GM19193 (cell line): Measurements from ENCODE around the gene PUM2.

Source experiments
- POLR2A ChIP-seq: IDR thresholded peaks from 4 replicates; pipeline ENCODE4 v1.6.1; 2011; ENCODE audit not compliant: insufficient read depth, insufficient read length; ENCODE audit errors: extremely low read depth

PUM2 gene

DNA sequence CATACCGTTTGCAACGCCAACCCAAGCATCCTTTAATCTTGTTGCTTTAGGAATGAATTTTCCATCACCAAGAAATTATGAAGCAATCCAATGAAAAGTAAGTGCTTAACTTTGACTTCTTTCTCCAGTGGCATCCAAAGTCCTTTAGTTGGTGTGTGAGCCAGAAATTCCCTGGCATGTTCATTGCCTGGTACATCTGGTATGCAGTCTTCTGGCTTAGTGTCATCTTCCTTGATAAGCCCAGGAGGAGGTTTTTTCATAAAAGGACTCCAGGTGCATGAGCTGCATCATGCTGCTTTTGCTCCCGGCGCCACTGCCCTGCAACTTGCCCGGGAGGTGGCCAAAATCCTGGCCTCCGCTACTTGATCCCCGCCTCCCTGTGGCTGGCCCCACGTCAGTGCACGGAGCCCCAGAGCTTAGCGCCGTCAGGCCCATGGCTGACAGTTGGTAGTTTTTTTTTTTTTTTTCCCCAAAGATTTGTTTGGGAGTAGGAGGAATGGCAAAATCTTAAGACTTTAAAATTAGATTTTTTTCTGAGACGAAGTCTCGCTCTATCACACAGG, 58.7 kb downstream of the PUM2 start:
- no peak for TF ChIP-seq POLR2A

DNA sequence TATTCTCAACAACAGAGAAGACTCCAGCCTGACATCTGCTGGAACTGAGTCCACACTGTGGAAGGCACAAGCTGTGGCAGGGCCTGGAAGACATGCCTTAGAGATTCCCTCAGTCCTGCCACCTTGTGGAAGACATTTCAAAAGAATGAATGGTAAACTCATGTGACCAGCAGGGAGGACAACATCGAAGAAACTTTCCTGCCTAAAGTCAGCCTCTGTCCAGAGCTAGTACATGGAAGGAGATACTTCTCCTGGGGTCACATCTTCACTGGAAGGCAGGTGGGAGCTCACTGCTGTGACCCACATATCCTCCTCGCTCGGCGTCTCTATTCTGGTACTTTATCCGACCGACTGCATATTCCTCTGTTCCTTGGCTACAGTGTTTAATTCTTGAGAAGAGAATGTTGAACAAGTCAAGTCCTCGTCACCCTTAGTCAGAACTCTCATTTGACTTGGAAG, 59.5 kb downstream of the PUM2 start:
- no peak for TF ChIP-seq POLR2A

DNA sequence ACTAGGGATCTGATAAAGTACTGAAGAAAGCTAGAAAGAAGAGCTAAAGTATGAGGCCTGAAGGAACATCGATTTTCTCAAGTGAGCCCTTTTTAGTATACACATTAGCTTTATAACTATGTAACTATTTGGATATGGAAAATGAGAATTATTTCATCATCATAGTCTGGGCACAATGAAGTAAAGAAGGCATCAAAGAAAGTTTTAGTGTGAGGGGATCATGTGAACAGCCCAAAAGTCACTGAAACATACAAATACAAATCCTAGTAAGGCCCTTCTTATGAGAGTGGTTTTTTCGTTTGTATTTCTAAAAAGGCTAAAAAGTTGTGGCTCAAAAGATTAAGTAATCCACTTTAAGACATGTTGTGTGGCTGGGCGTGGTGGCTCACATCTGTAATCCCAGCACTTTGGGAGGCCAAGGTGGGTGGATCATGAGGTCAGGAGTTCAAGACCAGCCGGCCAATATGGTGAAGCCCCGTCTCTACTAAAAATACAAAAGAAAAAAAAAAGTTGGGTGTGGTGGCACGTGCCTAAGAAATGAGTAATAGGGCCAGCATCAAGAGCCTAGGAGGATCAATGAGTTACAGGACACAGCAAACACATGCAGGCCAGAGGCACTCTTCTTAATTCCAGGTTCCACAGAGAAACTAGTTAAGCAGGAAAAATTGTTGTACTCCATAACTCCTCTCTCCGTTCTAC, 61.9 kb downstream of the PUM2 start:
- no peak for TF ChIP-seq POLR2A

DNA sequence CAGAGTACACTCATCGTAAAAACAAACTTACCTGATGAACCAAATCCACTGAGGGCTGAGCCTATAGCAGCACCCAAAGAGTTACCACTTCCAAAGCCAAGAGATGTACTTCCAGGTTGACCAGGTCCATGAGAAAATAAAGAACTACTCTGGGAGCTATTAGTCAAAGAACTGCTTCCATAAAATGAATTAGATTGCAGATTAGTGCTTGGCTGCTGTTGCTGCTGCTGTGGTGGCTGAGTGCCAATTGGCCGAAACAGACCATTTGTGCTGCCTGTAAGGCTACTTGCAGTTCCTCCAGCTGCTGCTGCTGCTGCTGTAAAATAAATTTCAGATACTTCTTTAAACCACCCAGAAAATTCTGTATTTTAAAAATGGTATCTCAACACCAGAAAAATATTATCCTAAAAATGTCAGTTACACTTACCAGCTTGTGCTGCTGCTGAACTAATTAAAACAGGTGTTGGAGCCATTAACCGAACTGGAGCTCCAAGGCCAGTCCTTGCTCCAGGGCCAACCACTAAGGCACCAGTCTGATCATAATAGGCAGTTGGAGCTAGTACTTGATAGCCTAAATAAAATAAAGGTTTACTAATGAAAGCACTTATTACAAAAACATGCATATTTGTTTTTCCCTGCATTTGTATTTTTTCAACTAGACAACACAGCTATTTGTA, 67.6 kb downstream of the PUM2 start:
- TF ChIP-seq POLR2A: no peak

DNA sequence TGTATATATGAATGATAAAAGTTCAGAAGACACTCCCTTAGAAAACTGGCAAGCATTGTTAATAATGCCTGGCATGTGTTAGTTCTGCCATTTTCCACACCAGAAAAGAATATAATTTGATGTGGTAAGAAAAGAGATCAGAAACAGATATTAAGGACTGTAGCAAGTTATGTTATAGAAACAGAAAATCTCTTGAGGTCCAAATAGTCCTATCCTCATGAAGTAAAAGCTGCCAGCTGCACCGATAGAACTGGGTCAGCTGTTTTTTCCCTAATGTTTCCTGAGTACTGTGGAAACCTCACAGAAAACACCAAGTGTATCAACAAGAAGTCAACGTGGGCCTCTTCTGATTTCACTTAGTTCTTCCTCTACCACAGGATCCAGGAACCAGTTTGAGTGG, 68.8 kb downstream of the PUM2 start:
- no peak for TF ChIP-seq POLR2A

DNA sequence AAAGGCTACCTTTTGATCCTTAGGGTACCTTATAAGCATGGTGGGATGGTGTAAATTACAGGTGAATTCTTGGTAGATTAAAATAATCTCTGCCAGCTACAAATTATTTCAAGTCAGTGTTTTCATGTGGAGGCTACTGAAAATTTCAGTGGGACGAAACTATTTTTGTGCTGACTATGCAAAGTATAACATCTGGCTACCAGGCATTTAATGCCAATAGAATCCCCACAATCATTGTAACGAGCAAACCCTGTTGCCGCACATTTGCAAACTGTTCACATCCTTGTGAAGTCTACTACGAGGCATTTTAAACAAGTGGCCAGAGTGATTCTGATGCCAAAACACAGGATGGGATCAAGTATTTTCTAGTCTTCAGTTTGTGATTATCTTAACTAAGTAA, 77.6 kb downstream of the PUM2 start:
- TF ChIP-seq POLR2A: no peak

DNA sequence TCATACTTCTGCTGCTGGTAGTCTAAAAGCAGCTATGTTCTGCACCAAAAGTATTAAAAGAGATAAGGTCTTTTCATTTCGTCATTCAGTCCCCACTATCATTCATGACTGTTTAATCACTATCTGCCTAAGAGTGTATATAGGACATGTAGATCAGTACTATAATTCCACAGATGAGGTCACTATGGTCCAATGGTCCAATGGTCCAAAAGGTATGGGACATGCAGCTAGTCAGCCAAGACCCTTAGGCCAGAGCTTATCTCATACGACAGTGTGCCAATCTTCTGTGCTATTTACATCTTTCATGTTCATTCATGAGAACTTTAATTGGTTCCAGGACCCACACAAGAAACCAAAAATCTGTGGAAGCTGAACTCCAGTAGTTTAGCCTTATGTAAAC, 83.1 kb downstream of the PUM2 start:
- TF ChIP-seq POLR2A: no peak

DNA sequence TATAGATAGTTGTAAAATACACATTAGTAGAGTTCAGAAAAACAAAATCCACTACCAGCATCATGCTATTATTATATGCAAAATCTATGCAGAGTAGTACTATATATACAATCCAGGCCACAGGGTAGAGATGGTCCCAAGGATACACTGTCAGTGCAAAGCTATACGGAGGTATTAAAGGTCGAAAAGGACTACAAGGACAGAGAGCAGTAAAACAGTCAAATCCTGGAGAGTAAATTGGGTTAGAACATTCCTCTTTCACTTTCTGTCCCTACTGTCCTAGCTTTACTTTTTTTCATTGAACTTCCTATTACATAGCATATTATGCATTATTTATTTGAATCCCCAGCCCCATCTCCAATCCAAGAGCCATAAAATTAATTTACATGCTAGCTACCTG, 86.0 kb downstream of the PUM2 start:
- no peak for TF ChIP-seq POLR2A

DNA sequence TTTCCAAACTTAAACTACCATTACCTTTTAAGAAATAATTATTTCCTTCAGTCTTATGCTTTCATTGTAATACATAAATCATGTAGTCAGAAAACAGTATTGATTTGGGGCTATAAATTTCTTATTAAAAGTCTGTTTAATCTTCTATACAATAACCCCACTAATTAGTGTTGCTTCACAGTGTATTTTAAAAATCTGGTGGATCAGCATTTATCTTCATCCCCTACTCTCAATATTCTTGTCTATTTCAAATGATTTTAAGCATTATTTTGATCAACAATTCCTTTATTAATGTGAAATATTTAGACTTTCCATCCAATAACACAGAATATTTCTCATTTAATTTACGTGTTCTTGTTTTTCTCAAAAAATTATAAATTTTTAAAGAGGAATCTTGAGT, 93.2 kb downstream of the PUM2 start:
- no peak for TF ChIP-seq POLR2A

DNA sequence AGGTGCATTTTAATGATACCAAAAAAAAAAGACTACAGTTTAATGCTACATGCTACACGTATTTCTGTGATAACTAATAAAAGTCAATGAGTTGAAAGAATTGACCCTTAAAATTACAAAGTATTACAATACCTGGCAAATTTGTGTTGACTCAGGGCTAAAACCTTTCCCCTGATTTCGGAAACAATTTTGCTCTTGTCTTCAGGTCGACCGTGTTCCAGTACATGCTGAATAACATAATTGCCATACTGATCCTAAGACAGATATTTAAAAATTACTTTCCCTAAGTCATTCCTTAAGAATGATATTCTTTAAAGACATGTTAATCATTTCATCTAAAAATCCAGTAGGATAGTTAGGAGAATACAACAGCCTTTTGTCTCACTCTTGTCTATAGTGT, 95.9 kb downstream of the PUM2 start:
- TF ChIP-seq POLR2A: no peak

DNA sequence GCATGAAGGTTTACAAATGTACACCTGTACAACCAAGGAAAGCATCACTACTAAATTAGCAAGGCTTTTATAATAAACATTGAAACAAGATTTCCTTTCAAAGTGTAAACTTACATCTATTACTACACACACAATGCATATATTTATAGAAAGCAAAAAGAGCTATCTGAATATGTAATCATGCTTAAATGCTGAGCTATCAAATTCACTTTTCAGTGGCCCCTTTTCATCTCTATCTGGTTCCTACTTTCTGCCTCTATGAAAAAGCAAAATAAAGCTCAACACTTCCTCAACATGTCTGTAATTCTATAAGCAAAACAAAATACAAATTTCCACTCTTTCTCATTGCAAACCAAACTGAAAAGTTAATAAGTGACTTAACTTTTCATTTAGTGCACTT, 100.2 kb downstream of the PUM2 start:
- no peak for TF ChIP-seq POLR2A

DNA sequence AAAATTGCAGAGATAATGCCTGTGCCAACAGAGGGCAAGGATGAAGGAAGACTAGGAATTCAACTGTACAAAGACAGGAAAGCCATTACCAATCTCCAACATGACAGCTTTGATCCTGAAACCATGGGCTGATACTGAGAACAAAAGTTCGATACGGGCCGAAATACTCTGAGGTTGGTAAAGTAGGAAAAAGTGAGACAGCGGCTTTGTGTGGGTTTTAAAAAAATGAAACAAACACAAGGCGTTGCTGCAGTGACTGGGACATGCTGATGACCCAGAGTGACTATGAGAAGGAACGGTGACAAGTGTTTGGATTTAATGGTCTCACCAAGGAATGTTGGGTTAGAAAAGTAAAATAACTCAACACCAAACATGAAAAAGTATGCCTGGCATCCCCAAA, 101.5 kb downstream of the PUM2 start:
- no peak for TF ChIP-seq POLR2A

DNA sequence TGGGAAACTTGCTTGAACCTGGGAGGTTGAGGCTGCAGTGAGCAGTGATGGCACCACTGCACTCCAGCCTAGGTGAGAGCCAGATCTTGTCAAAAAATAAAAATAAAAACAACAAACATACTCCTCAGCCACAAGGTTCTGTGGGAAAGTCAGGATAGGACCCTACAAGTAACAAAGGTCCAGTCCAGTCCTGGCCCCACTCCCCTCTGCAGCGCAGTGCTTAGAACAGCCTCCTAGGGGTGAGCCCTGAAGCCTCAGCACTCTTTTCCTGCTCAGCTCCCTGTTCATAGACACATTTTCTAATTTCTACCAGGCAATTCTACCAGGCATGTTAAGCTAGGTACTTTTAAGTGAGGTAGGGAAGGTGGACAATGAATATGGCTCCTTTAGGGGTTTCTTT, 103.6 kb downstream of the PUM2 start:
- TF ChIP-seq POLR2A: no peak

DNA sequence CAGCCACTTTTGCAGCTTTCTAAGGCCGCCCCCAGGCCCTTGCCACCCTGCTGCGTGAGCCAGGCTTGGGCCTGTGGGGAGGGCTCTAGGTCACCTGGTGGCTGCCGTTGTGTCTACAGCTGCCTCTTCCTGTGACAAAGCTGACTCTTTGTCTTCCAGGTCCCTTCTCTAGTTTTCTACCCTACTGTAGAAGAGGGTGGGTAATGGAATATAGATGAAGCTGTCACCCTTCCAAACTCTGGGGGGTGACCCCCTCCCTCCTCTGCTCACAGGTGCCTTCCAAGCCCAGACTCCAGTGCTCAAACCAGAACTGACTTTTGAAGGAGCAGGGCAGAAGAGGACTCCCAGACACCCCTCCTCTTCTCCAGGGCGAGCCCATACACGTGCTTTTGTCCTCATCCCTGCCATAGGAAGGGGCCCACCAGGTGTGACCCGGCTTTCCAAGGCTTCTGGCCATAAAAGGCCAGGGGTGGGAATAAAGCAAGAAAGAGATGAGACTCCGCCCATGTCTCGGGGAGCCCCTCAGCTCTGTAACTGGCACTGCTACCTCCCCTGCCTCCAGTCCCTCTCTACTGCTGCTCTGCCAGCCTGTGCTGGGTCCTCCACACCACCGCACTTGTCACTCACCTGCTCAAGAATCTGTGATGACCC, 107.8 kb downstream of the PUM2 start:
- no peak for TF ChIP-seq POLR2A

DNA sequence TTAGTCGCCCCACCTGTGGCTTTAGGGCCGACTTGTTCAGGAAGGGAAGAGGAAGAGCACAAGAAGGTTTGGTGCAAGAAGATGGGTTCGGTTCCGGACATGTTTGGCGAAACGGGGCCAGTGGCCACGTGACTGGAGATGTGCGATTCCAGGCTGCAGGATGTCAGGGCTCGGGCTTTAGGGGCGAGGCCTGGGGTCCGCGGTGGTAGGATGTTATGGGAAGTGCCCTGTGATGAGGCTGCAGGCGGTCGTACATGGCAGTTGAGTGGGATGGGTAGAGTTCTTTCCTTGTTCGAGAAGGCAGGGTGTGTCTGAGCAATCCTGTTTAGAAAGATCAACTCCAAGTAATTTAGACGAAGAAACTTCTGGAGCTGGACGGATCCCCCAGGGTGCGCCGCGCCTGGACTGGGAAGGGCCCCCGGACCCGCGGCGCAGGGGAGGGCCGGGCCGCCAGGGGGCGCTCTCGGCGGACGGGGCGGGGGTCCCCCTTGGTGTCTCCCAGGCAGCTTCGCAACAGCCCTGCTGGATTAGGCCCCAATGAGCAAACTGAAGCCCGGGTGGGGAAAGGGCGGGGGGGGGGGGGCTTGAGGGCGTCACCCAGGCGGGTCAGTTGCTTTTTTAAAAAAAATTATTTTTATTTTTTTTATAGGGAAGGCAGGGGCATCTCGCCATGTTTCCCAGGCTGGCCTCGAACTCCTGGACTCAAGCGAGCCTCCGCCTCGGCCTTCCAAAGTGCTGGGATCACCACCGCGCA, 108.5 kb downstream of the PUM2 start:
- TF ChIP-seq POLR2A: no peak
